Osteoblast (primary cell): ENCODE measurements around the gene HMOX1. TPM values are rescaled to one million over a fixed set of nuclear protein-coding genes. Genes with fewer than 3 reads are reported as not detected.

Source experiments
- DNase-seq: peaks from one replicate; pipeline ENCODE4 v3.0.0; 2011; ENCODE audit warnings: low spot score, mixed read lengths; ENCODE audit not compliant: insufficient read length; ENCODE audit errors: missing footprints
- H2AFZ ChIP-seq: 2 replicates; pipeline ENCODE4 v1.6.0; 2011; ENCODE audit warnings: mild to moderate bottlenecking, low read length
- H3K27ac ChIP-seq: 2 replicates; pipeline ENCODE4 v1.5.1; 2011; ENCODE audit warnings: mild to moderate bottlenecking, low read depth, low read length, moderate library complexity
- H3K27me3 ChIP-seq: 2 replicates; pipeline ENCODE4 v1.6.0; 2012; ENCODE audit warnings: mild to moderate bottlenecking, control low read depth, inconsistent platforms, low read length, moderate library complexity; ENCODE audit not compliant: insufficient read depth
- H3K36me3 ChIP-seq: 2 replicates; pipeline ENCODE4 v1.5.1; 2011; ENCODE audit warnings: mild to moderate bottlenecking, low read length, control low read depth, moderate library complexity; ENCODE audit not compliant: insufficient read depth
- H3K4me1 ChIP-seq: 2 replicates; pipeline ENCODE4 v1.5.1; 2011; ENCODE audit warnings: mild to moderate bottlenecking, low read length, control low read depth, moderate library complexity; ENCODE audit not compliant: insufficient read depth
- H3K4me2 ChIP-seq: 2 replicates; pipeline ENCODE4 v1.6.0; 2011; ENCODE audit warnings: mild to moderate bottlenecking, low read length; ENCODE audit not compliant: insufficient read depth
- H3K4me3 ChIP-seq: fragments of 200-600 bp; sonication (generic); 3 replicates; pipeline ENCODE4 v1.5.1; 2012; ENCODE audit warnings: mild to moderate bottlenecking, low read length, inconsistent platforms; ENCODE audit not compliant: insufficient read depth
- H3K79me2 ChIP-seq: 2 replicates; pipeline ENCODE4 v1.6.0; 2012; ENCODE audit warnings: mild to moderate bottlenecking, low read length, control low read depth, inconsistent platforms; ENCODE audit not compliant: insufficient read depth
- H3K9me3 ChIP-seq: 2 replicates; pipeline ENCODE4 v1.5.1; 2011; ENCODE audit warnings: low read depth, low read length, control low read depth
- H4K20me1 ChIP-seq: 2 replicates; pipeline ENCODE4 v1.6.0; 2012; ENCODE audit warnings: mild to moderate bottlenecking, low read length, control low read depth; ENCODE audit not compliant: insufficient read depth
- small RNA-seq: library from RNA; depleted of rRNA; stranded (forward); fragments of <200 nt; gene quantifications from one replicate; pipeline ENCODE3, GENCODE V24; 2012
- total RNA-seq: library from RNA; depleted of rRNA; stranded (reverse); fragments of >200 nt; gene quantifications from 2 replicates; pipeline ENCODE4 v1.2.3, GENCODE V29; 2012
- TF ChIP-seq, protein P1 (sequence below): IDR thresholded peaks from 2 replicates; pipeline ENCODE4 v1.5.1; 2011; ENCODE audit warnings: mild to moderate bottlenecking, low read depth, low read length, moderate library complexity; ENCODE audit errors: extremely low read depth

The HMOX1 gene
- total RNA-seq, 1 donor: 475 TPM

DNA sequence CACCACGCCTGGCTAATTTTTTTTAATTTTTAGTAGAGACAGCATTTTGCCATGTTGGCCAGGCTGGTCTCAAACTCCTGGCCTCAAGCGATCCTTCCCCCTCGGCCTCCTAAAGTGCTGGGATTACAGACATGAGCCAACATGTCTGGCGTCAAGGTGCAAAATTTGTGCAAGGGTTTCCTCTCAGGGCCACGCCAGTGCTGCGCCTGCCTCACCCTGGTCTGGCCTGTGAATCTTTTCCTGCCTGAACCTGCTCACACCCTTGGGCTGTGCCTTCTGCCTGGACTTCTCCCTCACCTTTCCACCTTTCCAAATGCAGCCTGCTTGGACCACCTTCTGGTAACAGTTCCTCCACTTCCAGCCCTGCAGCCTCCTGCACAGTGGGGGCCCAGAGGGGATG lies 62.4 kb downstream of the HMOX1 start:
- TF ChIP-seq, protein P1, sequence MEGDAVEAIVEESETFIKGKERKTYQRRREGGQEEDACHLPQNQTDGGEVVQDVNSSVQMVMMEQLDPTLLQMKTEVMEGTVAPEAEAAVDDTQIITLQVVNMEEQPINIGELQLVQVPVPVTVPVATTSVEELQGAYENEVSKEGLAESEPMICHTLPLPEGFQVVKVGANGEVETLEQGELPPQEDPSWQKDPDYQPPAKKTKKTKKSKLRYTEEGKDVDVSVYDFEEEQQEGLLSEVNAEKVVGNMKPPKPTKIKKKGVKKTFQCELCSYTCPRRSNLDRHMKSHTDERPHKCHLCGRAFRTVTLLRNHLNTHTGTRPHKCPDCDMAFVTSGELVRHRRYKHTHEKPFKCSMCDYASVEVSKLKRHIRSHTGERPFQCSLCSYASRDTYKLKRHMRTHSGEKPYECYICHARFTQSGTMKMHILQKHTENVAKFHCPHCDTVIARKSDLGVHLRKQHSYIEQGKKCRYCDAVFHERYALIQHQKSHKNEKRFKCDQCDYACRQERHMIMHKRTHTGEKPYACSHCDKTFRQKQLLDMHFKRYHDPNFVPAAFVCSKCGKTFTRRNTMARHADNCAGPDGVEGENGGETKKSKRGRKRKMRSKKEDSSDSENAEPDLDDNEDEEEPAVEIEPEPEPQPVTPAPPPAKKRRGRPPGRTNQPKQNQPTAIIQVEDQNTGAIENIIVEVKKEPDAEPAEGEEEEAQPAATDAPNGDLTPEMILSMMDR: no peak
- H3K79me2 ChIP-seq: no peaks in the 10 kb centered on the region
- H3K4me2 ChIP-seq: no peak overlapping the region
- no peak overlapping the region for H2AFZ ChIP-seq
- H3K4me3 ChIP-seq: no peak overlapping the region
- H4K20me1 ChIP-seq: no peaks in the 10 kb centered on the region
- H3K27ac ChIP-seq: no peak overlapping the region
- H3K27me3 ChIP-seq: no peaks in the 10 kb centered on the region
- no peaks in the 10 kb centered on the region for H3K9me3 ChIP-seq
- H3K4me1 ChIP-seq: peaks cover 13% of the 10 kb centered on the region
- peak; percentile 21 for DNase-seq
- H3K36me3 ChIP-seq: no peaks in the 10 kb centered on the region

Small RNA genes lying within 50 kb of the gene (small RNA-seq; reads per million reads assigned to genes)
- gene MIR3909 (10.4 reads per million, percentile 92 among the genes with 10 or more reads in this experiment), gene MIR6069 (not detected)

Other genes with a start within 250 kb of the HMOX1 start
- gene HMGXB4, start 123.6 kb upstream of the HMOX1 start, total RNA-seq: 19.2 and 20.9 TPM in 2 replicates
- 118 and 131 TPM in 2 replicates for gene TOM1, start 81.2 kb upstream of the HMOX1 start, total RNA-seq
- 12.7 and 13.6 TPM in 2 replicates for gene MCM5, start 19.0 kb downstream of the HMOX1 start, total RNA-seq
- gene RASD2, start 159.7 kb downstream of the HMOX1 start, total RNA-seq: under 0.01 and 0.29 TPM in 2 replicates
- gene MB, start 236.2 kb downstream of the HMOX1 start, total RNA-seq: 0.36 TPM in 1 of 2 replicates, not detected in the other